Measurements from ENCODE around the gene AGTR1. TPM values are rescaled to one million over a fixed set of nuclear protein-coding genes. Genes with fewer than 3 reads are reported as not detected.

AGTR1 gene
- polyA plus RNA-seq (ENCODE audit: insufficient read length in 4 of 4) = 10 to 100 TPM; 10.4 to 29.6 (median 18.7) TPM

- peak; percentile 42 to 62 (median 56) for DNase-seq (ENCODE audit: low read depth in 4 of 4, low spot score in 3 of 4)
Observed at GRCh38 chr3:148697306-148698189, at the start of gene AGTR1. TSS of gene AGTR1 (plus strand) at chr3:148697903. CDS start at chr3:148741036, 43,133 bp downstream.

GRCh38 chr3:148648685-148649352 lies 48.9 kb upstream of the AGTR1 start:
- no peak for DNase-seq (ENCODE audit: low read depth in 4 of 4, low spot score in 3 of 4)

GRCh38 chr3:148651549-148651948 lies 46.2 kb upstream of the AGTR1 start:
- DNase-seq (ENCODE audit: low read depth in 4 of 4, low spot score in 3 of 4) = no peak

GRCh38 chr3:148654433-148654832 lies 43.3 kb upstream of the AGTR1 start:
- no peak for DNase-seq (ENCODE audit: low read depth in 4 of 4, low spot score in 3 of 4)

GRCh38 chr3:148657470-148657869 lies 40.2 kb upstream of the AGTR1 start:
- no peak for DNase-seq (ENCODE audit: low read depth in 4 of 4, low spot score in 3 of 4)

GRCh38 chr3:148659512-148659911 lies 38.2 kb upstream of the AGTR1 start:
- DNase-seq (ENCODE audit: low read depth in 4 of 4, low spot score in 3 of 4) = no peak

- DNase-seq (ENCODE audit: low read depth in 4 of 4, low spot score in 3 of 4) = no peak
Observed at GRCh38 chr3:148680289-148680688, 17.4 kb upstream of the AGTR1 start.

GRCh38 chr3:148681080-148681479 lies 16.6 kb upstream of the AGTR1 start:
- no peak for DNase-seq (ENCODE audit: low read depth in 4 of 4, low spot score in 3 of 4)

GRCh38 chr3:148682997-148683396 lies 14.7 kb upstream of the AGTR1 start:
- no peak for DNase-seq (ENCODE audit: low read depth in 4 of 4, low spot score in 3 of 4)

- DNase-seq (ENCODE audit: low read depth in 4 of 4, low spot score in 3 of 4) = no peak
Observed at GRCh38 chr3:148694116-148694515, 3.6 kb upstream of the AGTR1 start.

GRCh38 chr3:148698190-148698810 lies 597 bp downstream of the AGTR1 start:
- DNase-seq (ENCODE audit: low read depth in 4 of 4, low spot score in 3 of 4) = no peak

- no peak for DNase-seq (ENCODE audit: low read depth in 4 of 4, low spot score in 3 of 4)
Observed at GRCh38 chr3:148705314-148705713, 7.6 kb downstream of the AGTR1 start.

GRCh38 chr3:148707601-148708380 lies 10.1 kb downstream of the AGTR1 start:
- no peak for DNase-seq (ENCODE audit: low read depth in 4 of 4, low spot score in 3 of 4)

- no peak for DNase-seq (ENCODE audit: low read depth in 4 of 4, low spot score in 3 of 4)
Observed at GRCh38 chr3:148708409-148708808, 10.7 kb downstream of the AGTR1 start.

- no peak for DNase-seq (ENCODE audit: low read depth in 4 of 4, low spot score in 3 of 4)
Observed at GRCh38 chr3:148709560-148710253, 12.0 kb downstream of the AGTR1 start.

- no peak for DNase-seq (ENCODE audit: low read depth in 4 of 4, low spot score in 3 of 4)
Observed at GRCh38 chr3:148710665-148711064, 13.0 kb downstream of the AGTR1 start.

- no peak for DNase-seq (ENCODE audit: low read depth in 4 of 4, low spot score in 3 of 4)
Observed at GRCh38 chr3:148711981-148712666, 14.4 kb downstream of the AGTR1 start.

GRCh38 chr3:148714521-148714920 lies 16.8 kb downstream of the AGTR1 start:
- no peak for DNase-seq (ENCODE audit: low read depth in 4 of 4, low spot score in 3 of 4)

- DNase-seq (ENCODE audit: low read depth in 4 of 4, low spot score in 3 of 4) = no peak
Observed at GRCh38 chr3:148716657-148717056, 19.0 kb downstream of the AGTR1 start.

Measured in left renal pelvis (tissue), 4 donors.